Stimulated activated CD4-positive, alpha-beta T cell treated with anti-CD3 and anti-CD28 coated beads, Interleukin-4, amount 100 ng/mL, for 1 hour (primary cell): ENCODE results near the gene CAPN2.
A peak's percentile ranks its signal among the peaks of the same experiment; 100 is the strongest.

Experiments
- DNase-seq: peaks from one replicate; pipeline ENCODE4 v3.0.0-alpha.2; 2020

The CAPN2 gene

GRCh38 chr1:223712194-223712849 is at the start of gene CAPN2:
CAPN2 (plus strand) TSS chr1:223712539; CDS start chr1:223712641, 102 bp downstream.
- DNase-seq: peak; percentile 59

- DNase-seq: no peak
Observed at GRCh38 chr1:223662943-223663342, 49.4 kb upstream of the CAPN2 start.

GRCh38 chr1:223664106-223664505 is 48.2 kb upstream of the CAPN2 start:
- DNase-seq: no peak

- DNase-seq: no peak
Observed at GRCh38 chr1:223665592-223666312, 46.6 kb upstream of the CAPN2 start, which contains the start of gene CAPN8. CAPN8 (minus strand) TSS chr1:223665701; CDS start chr1:223665646, 55 bp downstream.

GRCh38 chr1:223667484-223668182 is 44.7 kb upstream of the CAPN2 start:
- no peak for DNase-seq

DNA sequence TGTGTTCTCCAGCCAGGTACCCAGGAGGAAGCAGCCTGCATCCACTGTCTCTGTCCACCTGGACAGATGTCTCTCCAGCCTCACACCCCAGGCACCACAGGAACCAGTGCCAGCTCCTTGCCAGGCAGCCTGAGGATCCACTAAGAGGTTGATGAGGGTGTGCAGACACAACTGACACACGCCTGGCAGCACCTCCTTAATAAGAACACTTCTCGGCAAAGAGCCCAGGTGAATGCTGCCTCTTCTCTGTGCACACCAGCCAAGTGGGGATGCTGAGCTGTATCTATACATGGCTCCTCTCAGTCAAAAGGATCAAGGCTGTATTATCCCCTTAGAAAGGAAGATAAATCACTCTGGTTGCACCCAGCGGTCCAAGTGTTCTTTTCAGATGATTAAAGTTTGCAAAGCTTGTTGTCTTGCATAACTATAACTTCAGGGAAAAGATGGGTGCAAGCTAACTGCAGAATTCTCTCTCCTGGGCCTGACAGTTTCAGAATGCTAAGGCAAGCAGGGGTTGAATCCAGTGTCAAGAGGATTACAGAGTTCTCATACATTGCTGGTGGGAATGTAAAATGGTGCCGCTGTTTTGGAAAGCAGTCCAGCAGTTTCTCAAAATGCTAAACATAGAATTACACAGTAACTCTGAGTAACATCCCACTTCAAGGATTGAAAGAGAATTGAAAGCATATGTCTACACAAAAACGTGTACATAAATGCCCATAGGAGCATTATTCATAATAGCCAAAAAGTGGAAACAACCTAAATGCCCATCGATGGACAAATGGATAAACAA is 43.1 kb upstream of the CAPN2 start:
- no peak for DNase-seq

DNA sequence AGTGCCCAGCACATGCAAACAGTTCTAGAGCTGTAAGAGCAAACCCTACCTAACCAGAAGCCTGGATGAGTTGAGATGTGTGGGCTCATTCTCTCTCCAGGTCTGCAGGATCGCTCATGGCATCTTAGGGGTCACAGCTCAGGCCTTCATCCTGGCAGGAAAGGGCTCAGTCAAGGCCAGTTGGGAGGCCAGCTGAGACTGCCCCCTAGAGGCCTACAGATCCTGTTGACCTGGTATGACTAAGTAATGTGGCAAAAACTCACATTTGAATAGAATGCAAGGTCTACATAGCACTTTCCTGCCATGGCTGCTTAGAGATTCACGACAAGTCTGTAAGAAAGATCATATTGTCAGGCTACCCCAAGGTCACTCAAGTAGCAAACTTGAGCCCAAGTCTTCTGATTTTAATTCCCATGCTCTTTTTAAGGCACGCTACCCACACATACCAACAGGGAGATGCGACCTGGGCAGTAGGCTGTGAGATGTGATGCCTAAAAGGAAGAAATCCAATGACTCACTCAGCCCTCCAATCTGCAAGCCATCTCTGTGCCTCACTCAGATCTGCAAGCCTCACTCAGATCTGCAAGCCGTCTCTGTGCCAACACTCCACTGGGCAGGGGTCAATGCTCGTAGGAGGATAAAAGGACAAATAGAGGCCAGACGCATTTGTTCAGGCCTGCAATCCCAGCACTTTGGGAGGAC is 41.7 kb upstream of the CAPN2 start:
- DNase-seq: no peak

- DNase-seq: no peak
Observed at GRCh38 chr1:223674119-223674890, 38.0 kb upstream of the CAPN2 start.

- no peak for DNase-seq
Observed at GRCh38 chr1:223678841-223679240, 33.5 kb upstream of the CAPN2 start.

- no peak for DNase-seq
Observed at GRCh38 chr1:223680188-223680587, 32.2 kb upstream of the CAPN2 start.

GRCh38 chr1:223682502-223682901 is 29.8 kb upstream of the CAPN2 start:
- no peak for DNase-seq

DNA sequence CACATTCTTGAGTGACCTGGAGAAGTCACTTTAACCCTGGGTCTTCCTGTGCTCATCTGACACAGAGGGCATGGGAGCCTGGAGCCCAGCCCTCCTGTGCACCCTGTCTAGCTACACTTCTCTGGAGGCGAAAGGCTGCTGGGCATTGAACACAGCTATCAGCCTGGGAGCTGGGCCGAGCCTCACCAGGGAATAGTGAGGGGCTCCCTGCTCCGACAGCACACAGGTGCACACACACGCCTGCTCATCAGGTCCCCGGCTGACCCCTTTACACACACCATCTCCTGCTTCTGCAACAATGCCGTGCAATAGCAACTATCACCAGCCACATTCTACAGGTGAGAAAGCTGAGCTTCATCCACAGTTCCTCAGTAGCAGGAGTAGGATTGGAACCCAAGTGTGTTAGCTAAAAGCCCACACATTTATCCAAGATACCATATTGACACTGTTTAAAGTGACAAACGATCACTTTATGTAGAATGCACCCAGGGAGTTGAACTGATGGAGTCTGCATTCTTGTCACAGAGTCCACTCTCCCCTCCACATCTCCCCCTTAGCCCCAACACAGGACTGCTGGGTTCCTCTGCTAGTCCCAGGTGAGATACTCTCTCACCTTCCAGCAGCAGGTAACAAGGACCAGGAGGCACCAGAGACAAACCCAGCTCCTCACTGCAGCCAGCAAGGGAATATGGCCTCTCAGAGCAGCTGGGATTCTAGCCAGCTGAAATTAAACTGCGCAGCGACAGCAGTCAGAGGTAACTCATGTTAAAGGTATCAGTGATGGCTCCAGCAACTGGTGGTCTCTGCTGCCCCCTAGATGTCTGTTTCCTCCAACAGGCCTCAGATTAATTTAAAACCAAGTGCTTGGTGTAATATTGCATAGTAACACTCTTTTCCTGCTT is 28.5 kb upstream of the CAPN2 start:
- peak; percentile 56 for DNase-seq

- no peak for DNase-seq
Observed at GRCh38 chr1:223684488-223684792, 27.9 kb upstream of the CAPN2 start.

DNA sequence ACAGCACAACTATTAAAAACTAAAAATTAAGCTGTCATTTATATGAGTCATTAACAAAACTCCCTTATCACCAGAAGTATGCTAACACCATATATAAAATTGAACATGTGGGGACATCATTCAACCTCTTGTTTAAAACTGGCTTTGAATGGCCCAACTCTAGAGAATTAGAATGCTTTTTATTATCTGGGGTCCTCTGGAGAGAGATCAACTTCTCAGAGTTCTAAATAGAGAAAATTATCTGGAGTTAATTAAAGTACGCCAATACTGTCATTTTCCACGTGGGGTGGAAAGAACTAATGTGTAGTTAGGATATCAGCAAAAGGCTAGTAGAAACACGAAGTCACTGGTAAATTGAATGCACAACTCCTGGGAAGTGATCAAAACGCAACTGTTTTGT is 21.2 kb upstream of the CAPN2 start:
- DNase-seq: no peak

GRCh38 chr1:223695014-223695548 is 17.3 kb upstream of the CAPN2 start:
- DNase-seq: no peak

GRCh38 chr1:223695941-223696340 is 16.4 kb upstream of the CAPN2 start:
- DNase-seq: no peak

DNA sequence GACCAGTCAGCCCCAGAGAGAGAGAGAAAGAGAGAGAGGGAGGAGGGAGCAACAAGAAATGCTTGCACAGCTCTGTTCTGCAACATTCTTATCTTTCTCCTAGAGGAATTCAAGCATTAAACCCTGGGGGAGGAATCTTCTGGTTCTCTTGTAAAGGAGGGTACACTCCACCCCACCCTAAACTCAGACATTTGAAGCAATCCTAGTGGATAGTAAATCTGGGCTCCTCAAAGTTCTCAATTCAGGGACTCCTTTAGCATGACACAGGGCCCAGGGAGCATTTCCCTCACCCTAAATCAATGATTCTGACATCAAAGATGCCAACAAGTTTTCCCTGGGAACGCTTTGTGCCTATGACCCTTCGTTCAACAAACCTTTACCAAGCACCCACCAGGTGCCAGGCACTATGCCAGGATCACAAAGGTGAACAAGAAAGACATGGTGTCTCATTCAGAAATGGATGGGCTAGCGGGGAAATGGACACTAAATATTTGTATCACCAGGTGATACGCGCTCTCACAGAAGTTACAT is 11.9 kb upstream of the CAPN2 start:
- no peak for DNase-seq

- no peak for DNase-seq
Observed at GRCh38 chr1:223700942-223701637, 11.2 kb upstream of the CAPN2 start.
